ENCODE measurements around the gene ARHGAP25.

The ARHGAP25 gene

GRCh38 chr2:68766376-68766845 lies 31.8 kb downstream of the ARHGAP25 start:
- DNase-seq (ENCODE audit: low read depth in 2 of 2): no peak

- no peak for DNase-seq (ENCODE audit: low read depth in 2 of 2)
These were observed 32.7 kb downstream of the ARHGAP25 start for GRCh38 chr2:68767031-68767961.

GRCh38 chr2:68767996-68768395 lies 33.4 kb downstream of the ARHGAP25 start:
- no peak for DNase-seq (ENCODE audit: low read depth in 2 of 2)

- DNase-seq (ENCODE audit: low read depth in 2 of 2): no peak
These were observed 33.9 kb downstream of the ARHGAP25 start for GRCh38 chr2:68768461-68768860.

GRCh38 chr2:68768951-68769350 lies 34.3 kb downstream of the ARHGAP25 start:
- no peak for DNase-seq (ENCODE audit: low read depth in 2 of 2)

- DNase-seq (ENCODE audit: low read depth in 2 of 2): no peak
These were observed 35.1 kb downstream of the ARHGAP25 start for GRCh38 chr2:68769586-68770270.

- no peak for DNase-seq (ENCODE audit: low read depth in 2 of 2)
These were observed 35.9 kb downstream of the ARHGAP25 start for GRCh38 chr2:68770271-68771111.

- DNase-seq (ENCODE audit: low read depth in 2 of 2): no peak
These were observed 36.7 kb downstream of the ARHGAP25 start for GRCh38 chr2:68771211-68771751.

GRCh38 chr2:68772109-68772508 lies 37.5 kb downstream of the ARHGAP25 start:
- no peak for DNase-seq (ENCODE audit: low read depth in 2 of 2)

- no peak for DNase-seq (ENCODE audit: low read depth in 2 of 2)
These were observed 40.1 kb downstream of the ARHGAP25 start for GRCh38 chr2:68774569-68775271.

- DNase-seq (ENCODE audit: low read depth in 2 of 2): no peak
These were observed 40.7 kb downstream of the ARHGAP25 start for GRCh38 chr2:68775272-68775842.

- no peak for DNase-seq (ENCODE audit: low read depth in 2 of 2)
These were observed 41.5 kb downstream of the ARHGAP25 start for GRCh38 chr2:68776124-68776523.

- no peak for DNase-seq (ENCODE audit: low read depth in 2 of 2)
These were observed 45.0 kb downstream of the ARHGAP25 start for GRCh38 chr2:68779595-68779994.

GRCh38 chr2:68784188-68784587 lies 49.6 kb downstream of the ARHGAP25 start:
- DNase-seq (ENCODE audit: low read depth in 2 of 2): no peak

GRCh38 chr2:68784915-68785314 lies 50.3 kb downstream of the ARHGAP25 start:
- DNase-seq (ENCODE audit: low read depth in 2 of 2): no peak

- DNase-seq (ENCODE audit: low read depth in 2 of 2): no peak
These were observed 52.7 kb downstream of the ARHGAP25 start for GRCh38 chr2:68787356-68787755.

- no peak for DNase-seq (ENCODE audit: low read depth in 2 of 2)
These were observed 55.0 kb downstream of the ARHGAP25 start for GRCh38 chr2:68789603-68790002.

GRCh38 chr2:68790600-68790999 lies 56.0 kb downstream of the ARHGAP25 start:
- DNase-seq (ENCODE audit: low read depth in 2 of 2): no peak

- no peak for DNase-seq (ENCODE audit: low read depth in 2 of 2)
These were observed 57.3 kb downstream of the ARHGAP25 start for GRCh38 chr2:68791914-68792313.

- no peak for DNase-seq (ENCODE audit: low read depth in 2 of 2)
These were observed 58.1 kb downstream of the ARHGAP25 start for GRCh38 chr2:68792751-68793150.
